HL-60 (cell line): ENCODE measurements around the gene ZSWIM6.

Experiments used
- CTCF ChIP-seq: IDR thresholded peaks from one replicate; pipeline ENCODE4 v1.5.1; 2011; ENCODE audit warnings: low read length, control low read depth, inconsistent platforms; ENCODE audit not compliant: insufficient read depth
- GABPA ChIP-seq: IDR thresholded peaks from 2 replicates; pipeline ENCODE4 v1.6.1; 2012; ENCODE audit warnings: low read depth
- POLR2AphosphoS5 ChIP-seq: IDR thresholded peaks from 2 replicates; pipeline ENCODE4 v1.6.1; 2012; ENCODE audit warnings: low read depth
- REST ChIP-seq: IDR thresholded peaks from 2 replicates; pipeline ENCODE4 v1.6.1; 2012; ENCODE audit warnings: low read depth; ENCODE audit not compliant: insufficient replicate concordance
- SPI1 ChIP-seq: IDR thresholded peaks from 2 replicates; pipeline ENCODE4 v1.6.1; 2012; ENCODE audit warnings: low read depth, mild to moderate bottlenecking, borderline replicate concordance

DNA sequence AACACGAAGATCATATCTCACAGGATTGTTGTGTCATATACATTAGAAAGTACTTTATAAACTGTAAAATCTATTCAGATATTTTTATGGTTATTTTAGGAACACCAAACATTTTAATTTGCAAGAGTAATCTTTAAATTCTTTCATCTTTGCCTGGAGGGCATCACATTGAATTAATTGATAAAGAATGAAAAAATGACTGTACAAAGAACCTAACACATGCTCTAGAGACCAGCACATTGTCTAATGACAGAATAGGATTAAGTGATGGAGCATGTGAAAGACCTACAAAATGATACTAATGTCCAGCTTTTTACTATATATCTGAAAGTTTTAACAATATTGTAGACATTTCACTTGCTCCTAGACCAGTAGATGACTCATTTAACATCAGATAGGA is 88.0 kb downstream of the ZSWIM6 start:
- TF ChIP-seq CTCF (no peak), REST (no peak), GABPA (no peak), POLR2AphosphoS5 (no peak), SPI1 (no peak)
